A673 (cell line): ENCODE results near the gene MTMR8. TPM values are rescaled to one million over a fixed set of nuclear protein-coding genes. Genes with fewer than 3 reads are reported as not detected.

Experiments used
- BruUV-seq: library from RNA; stranded (reverse); fragments of 400-500 nt; replicated peaks from 2 replicates; lab custom pipeline; 2021; lab: Mats Ljungman, UMichigan
- CTCF ChIA-PET: fragments of 300-600 bp; sonication (Branson Sonifier 250); formaldehyde crosslinking; loops from one replicate; lab custom pipeline; 2022; ENCODE audit warnings: antibody characterized with exemption; lab: Charles Lee
- POLR2A ChIA-PET: fragments of 300-600 bp; sonication (Branson Sonifier 250); formaldehyde crosslinking; loops from one replicate; lab custom pipeline; 2022; ENCODE audit warnings: antibody characterized with exemption; ENCODE audit not compliant: low non-redundant PET; lab: Charles Lee
- DNase-seq: peaks from one replicate; pipeline ENCODE4 v3.0.0-alpha.2; 2015; ENCODE audit warnings: low spot score
- H3K27ac ChIP-seq: fragments of 200-600 bp; sonication (generic); 2 replicates; pipeline ENCODE4 v1.5.1; 2016; ENCODE audit warnings: mixed run types, low read depth, mild to moderate bottlenecking, mixed read lengths, antibody characterized with exemption, low read length; ENCODE audit not compliant: poor library complexity, severe bottlenecking
- H3K27me3 ChIP-seq: fragments of 200-600 bp; sonication (generic); replicated peaks from 2 replicates; pipeline ENCODE4 v1.6.1; 2017; ENCODE audit warnings: mixed run types, low read depth, mild to moderate bottlenecking, mixed read lengths, antibody characterized with exemption, low read length; ENCODE audit not compliant: insufficient read depth, poor library complexity
- H3K36me3 ChIP-seq: fragments of 200-600 bp; sonication (generic); 2 replicates; pipeline ENCODE4 v1.6.1; 2016; ENCODE audit warnings: mixed run types, mild to moderate bottlenecking, mixed read lengths, antibody characterized with exemption, low read length; ENCODE audit not compliant: insufficient read depth, poor library complexity, severe bottlenecking
- H3K4me1 ChIP-seq: fragments of 200-600 bp; sonication (generic); 2 replicates; pipeline ENCODE4 v1.6.1; 2017; ENCODE audit warnings: mixed run types, mild to moderate bottlenecking, mixed read lengths, antibody characterized with exemption, low read length; ENCODE audit not compliant: insufficient read depth, poor library complexity, severe bottlenecking
- H3K4me3 ChIP-seq: fragments of 200-600 bp; sonication (generic); 2 replicates; pipeline ENCODE4 v1.5.1; 2016; ENCODE audit warnings: low read depth, mixed run types, mild to moderate bottlenecking, mixed read lengths, low read length; ENCODE audit not compliant: poor library complexity, severe bottlenecking
- H3K9me3 ChIP-seq: fragments of 200-600 bp; sonication (generic); 2 replicates; pipeline ENCODE4 v1.6.1; 2016; ENCODE audit warnings: mixed run types, low read depth, mild to moderate bottlenecking, mixed read lengths, antibody characterized with exemption, low read length; ENCODE audit not compliant: poor library complexity, severe bottlenecking
- EZH2 ChIP-seq: fragments of 200-600 bp; sonication (generic); IDR thresholded peaks from 2 replicates; pipeline ENCODE4 v1.6.1; 2017; ENCODE audit warnings: borderline replicate concordance, low read depth, mild to moderate bottlenecking, mixed read lengths, antibody characterized with exemption, low read length; ENCODE audit not compliant: poor library complexity, severe bottlenecking
- intact Hi-C: fragments of 100-400 bp; cut with micrococcal nuclease; formaldehyde crosslinking; loops from one replicate; pipeline ENCODE4 v1.10.0; 2022; ENCODE audit not compliant: unreplicated experiment
- total RNA-seq: library from RNA; stranded (reverse); gene quantifications from 2 replicates; pipeline ENCODE4 v1.2.3, GENCODE V29; 2021
- TF ChIP-seq, protein P1 (sequence below): fragments of 300-800, 200-600 bp; sonication (generic); conservative IDR thresholded peaks from 2 replicates; pipeline ENCODE4 v1.5.1; 2017; ENCODE audit warnings: low read depth, mild to moderate bottlenecking, antibody characterized with exemption, low read length, moderate library complexity, mixed read lengths

The MTMR8 gene
- total RNA-seq, 1 experiment from 2014 or later, result not detected

DNA sequence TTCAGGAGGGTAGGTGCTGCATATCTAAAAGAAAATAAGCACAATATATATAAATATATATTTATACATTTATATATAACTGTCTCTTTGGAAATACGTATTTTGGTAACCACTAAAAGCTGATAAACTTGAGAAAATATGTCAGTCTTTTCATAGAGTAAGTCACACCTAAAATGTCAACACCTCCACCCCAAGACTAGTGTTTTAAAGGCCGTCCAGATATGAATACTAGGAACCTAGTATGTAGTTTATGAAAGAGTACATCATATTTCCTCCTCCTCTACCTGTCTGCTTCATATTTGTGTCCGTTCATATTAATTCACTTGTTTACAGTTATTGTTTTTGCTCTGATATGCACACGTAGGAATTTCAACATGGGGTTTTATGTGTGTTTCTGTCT lies 45.2 kb downstream of the MTMR8 start:
- no peaks in the 10 kb centered on the region for H3K4me1 ChIP-seq
- no peak overlapping the region for H3K27ac ChIP-seq
- intact Hi-C loops, result no loop called here
- ChIA-PET POLR2A (no interaction called here), CTCF (no interaction called here)
- BruUV-seq, result no TSS peak
- H3K4me3 ChIP-seq, result no peak overlapping the region
- H3K36me3 ChIP-seq, result no peaks in the 10 kb centered on the region
- DNase-seq, result no peak
- no peaks in the 10 kb centered on the region for H3K27me3 ChIP-seq
- TF ChIP-seq EZH2, result no peak
- H3K9me3 ChIP-seq, result peaks cover 9% of the 10 kb centered on the region

DNA sequence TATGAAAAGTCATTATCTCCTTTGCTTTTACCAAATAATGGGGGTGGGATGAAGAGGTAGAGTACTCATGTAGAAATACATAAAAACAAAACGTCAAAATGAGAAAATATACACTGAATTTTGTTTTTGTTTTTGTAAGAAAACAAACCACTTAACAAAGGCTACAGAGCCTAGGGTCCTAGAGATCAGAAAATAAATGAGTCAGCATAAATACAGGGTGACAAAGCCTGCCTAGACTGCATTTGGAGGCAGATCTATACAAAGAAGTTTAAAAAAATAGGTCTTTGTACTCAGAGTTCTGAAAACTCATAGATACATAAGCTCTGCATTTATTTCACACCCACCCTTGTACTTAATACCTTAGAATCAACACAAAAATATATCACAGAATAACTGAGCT lies 52.4 kb downstream of the MTMR8 start:
- no peak for TF ChIP-seq EZH2
- TF ChIP-seq, protein P1, sequence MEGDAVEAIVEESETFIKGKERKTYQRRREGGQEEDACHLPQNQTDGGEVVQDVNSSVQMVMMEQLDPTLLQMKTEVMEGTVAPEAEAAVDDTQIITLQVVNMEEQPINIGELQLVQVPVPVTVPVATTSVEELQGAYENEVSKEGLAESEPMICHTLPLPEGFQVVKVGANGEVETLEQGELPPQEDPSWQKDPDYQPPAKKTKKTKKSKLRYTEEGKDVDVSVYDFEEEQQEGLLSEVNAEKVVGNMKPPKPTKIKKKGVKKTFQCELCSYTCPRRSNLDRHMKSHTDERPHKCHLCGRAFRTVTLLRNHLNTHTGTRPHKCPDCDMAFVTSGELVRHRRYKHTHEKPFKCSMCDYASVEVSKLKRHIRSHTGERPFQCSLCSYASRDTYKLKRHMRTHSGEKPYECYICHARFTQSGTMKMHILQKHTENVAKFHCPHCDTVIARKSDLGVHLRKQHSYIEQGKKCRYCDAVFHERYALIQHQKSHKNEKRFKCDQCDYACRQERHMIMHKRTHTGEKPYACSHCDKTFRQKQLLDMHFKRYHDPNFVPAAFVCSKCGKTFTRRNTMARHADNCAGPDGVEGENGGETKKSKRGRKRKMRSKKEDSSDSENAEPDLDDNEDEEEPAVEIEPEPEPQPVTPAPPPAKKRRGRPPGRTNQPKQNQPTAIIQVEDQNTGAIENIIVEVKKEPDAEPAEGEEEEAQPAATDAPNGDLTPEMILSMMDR, result no peak
- Histone ChIP-seq H3K27ac (no peak overlapping the region), H3K4me1 (no peaks in the 10 kb centered on the region), H3K36me3 (no peaks in the 10 kb centered on the region), H3K4me3 (no peak overlapping the region), H3K27me3 (no peaks in the 10 kb centered on the region), H3K9me3 (no peaks in the 10 kb centered on the region)
- intact Hi-C loops, result no loop called here
- ChIA-PET CTCF (no interaction called here), POLR2A (no interaction called here)
- no peak for DNase-seq
- no TSS peak for BruUV-seq

DNA sequence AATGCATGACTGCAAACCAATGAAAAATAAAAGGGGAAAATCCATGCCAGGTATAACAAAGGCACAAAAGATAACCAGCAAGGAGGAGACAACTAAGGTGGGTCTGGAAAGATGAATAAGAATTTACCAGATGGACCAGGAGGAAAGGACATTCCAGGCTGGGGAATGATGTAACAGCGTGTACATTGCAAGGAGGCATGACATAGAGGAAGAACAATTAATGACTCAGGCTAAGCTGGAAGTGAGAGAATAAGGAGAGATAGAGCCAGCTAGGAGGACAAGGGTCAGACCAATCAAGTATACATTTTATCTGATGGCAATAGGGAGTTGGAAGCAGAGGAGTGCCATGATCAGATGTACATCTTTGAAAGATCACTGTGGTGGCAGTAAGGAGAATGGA lies 57.0 kb downstream of the MTMR8 start:
- Histone ChIP-seq H3K27me3 (no peaks in the 10 kb centered on the region), H3K4me1 (no peaks in the 10 kb centered on the region), H3K4me3 (no peak overlapping the region), H3K36me3 (no peaks in the 10 kb centered on the region), H3K9me3 (no peaks in the 10 kb centered on the region), H3K27ac (no peak overlapping the region)
- intact Hi-C loops, result no loop called here
- TF ChIP-seq EZH2, result no peak
- TF ChIP-seq, protein P1, result no peak
- CTCF ChIA-PET, result no interaction called here
- no TSS peak for BruUV-seq
- POLR2A ChIA-PET, result no interaction called here
- DNase-seq, result no peak

DNA sequence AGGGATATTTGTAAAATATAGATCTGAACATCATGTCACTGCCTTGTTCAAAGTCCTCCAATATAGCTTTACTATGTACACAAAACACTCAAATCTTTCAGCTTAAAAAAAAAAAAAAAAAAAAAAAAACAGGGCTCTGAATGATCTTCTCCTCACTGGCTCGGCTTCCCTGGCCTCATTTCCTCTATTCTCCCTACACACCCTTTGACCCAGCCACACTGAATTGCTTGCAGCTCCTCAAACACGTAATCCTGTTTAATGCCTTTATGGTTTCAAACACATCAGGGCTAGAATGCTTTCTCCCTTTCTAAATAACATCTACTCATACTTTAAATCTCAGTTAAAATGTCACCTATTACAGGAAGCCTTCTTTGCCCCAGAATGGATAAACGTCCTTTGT lies 60.8 kb downstream of the MTMR8 start:
- H3K4me1 ChIP-seq, result no peaks in the 10 kb centered on the region

More for the DNA sequence above, 60.8 kb downstream of the MTMR8 start:
- POLR2A ChIA-PET, result interaction anchor here (0.6 kb wide), 1 partner anchor 306 kb away, joined by 3 read pairs; no protein-coding TSS in a partner anchor
- no TSS peak for BruUV-seq
- DNase-seq, result no peak
- no peaks in the 10 kb centered on the region for H3K27me3 ChIP-seq
- intact Hi-C loops, result no loop called here
- H3K9me3 ChIP-seq, result no peaks in the 10 kb centered on the region
- H3K36me3 ChIP-seq, result no peaks in the 10 kb centered on the region
- TF ChIP-seq, protein P1, result no peak
- TF ChIP-seq EZH2, result no peak
- no peak overlapping the region for H3K27ac ChIP-seq
- H3K4me3 ChIP-seq, result no peak overlapping the region
- CTCF ChIA-PET, result no interaction called here
